Suprapubic skin (tissue), 4 donors: ENCODE measurements around the gene RXRA. TPM values are rescaled to one million over a fixed set of nuclear protein-coding genes. Genes with fewer than 3 reads are reported as not detected.
"Not testable (repeated sequence)": the region's sequence is repeated elsewhere in the genome, so short reads cannot be mapped to it uniquely, and the experiment has no call there.

Experiments
- DNase-seq, 2 donors: peaks; one replicate each; pipeline ENCODE4 v3.0.0-alpha.2; 2019; ENCODE audit warnings: low spot score in 2 of 2
- H3K27ac ChIP-seq: fragments of 200-600 bp; sonication (generic); one replicate; pipeline ENCODE4 v1.5.1; 2019
- H3K27me3 ChIP-seq: fragments of 200-600 bp; sonication (generic); one replicate; pipeline ENCODE4 v1.5.1; 2019
- H3K36me3 ChIP-seq: fragments of 200-600 bp; sonication (generic); one replicate; pipeline ENCODE4 v1.5.1; 2019
- H3K4me1 ChIP-seq: fragments of 200-600 bp; sonication (generic); one replicate; pipeline ENCODE4 v1.5.1; 2019
- H3K4me3 ChIP-seq: fragments of 200-600 bp; sonication (generic); one replicate; pipeline ENCODE4 v1.5.1; 2019; ENCODE audit warnings: mild to moderate bottlenecking
- H3K9me3 ChIP-seq: fragments of 200-600 bp; sonication (generic); one replicate; pipeline ENCODE4 v1.5.1; 2019
- CTCF ChIP-seq, 2 donors: fragments of 200-600 bp in 1 of 2; fragments of 450-650 bp in 1 of 2; sonication (generic) in 1 of 2; IDR thresholded peaks; one replicate each; pipeline ENCODE4 v1.5.1; 2016 to 2019; ENCODE audit warnings: antibody characterized with exemption in 2 of 2, mild to moderate bottlenecking in 1 of 2, moderate library complexity in 1 of 2
- EP300 ChIP-seq: sonication (generic); formaldehyde crosslinking; IDR thresholded peaks from one replicate; pipeline ENCODE4 v1.6.1; 2017; ENCODE audit warnings: antibody characterized with exemption
- POLR2A ChIP-seq, 2 donors: fragments of 450-650 bp; IDR thresholded peaks; one replicate each; pipeline ENCODE4 v1.6.1; 2017; ENCODE audit warnings: antibody characterized with exemption in 2 of 2, mild to moderate bottlenecking in 2 of 2, moderate library complexity in 2 of 2
- POLR2AphosphoS5 ChIP-seq, 3 donors: sonication (generic); formaldehyde crosslinking; IDR thresholded peaks; one replicate each; pipeline ENCODE4 v1.6.1; 2017; ENCODE audit warnings: antibody characterized with exemption in 3 of 3
- WGBS: methylation state at CpG from one replicate; pipeline ENCODE4 v1.1.5; 2018; 5-methylcytosine and 5-hydroxymethylcytosine counted together
- total RNA-seq, 4 donors: library from RNA; depleted of rRNA; stranded (reverse); fragments of >200 nt; gene quantifications; one replicate each; pipeline ENCODE4 v1.1.0, GENCODE V29; 2016

The RXRA gene
- total RNA-seq, 4 donors from 2014 or later: 165 to 240 (median 185) TPM

- DNase-seq: peak in 1 of 2 donors; percentile 42
- H3K9me3 ChIP-seq: no peaks in the 10 kb centered on the region
- H3K4me1 ChIP-seq: no peaks in the 10 kb centered on the region
- 83% methylated on average over 10 of the region's 17 CpGs for WGBS
- H3K4me3 ChIP-seq: no peak overlapping the region
- no peaks in the 10 kb centered on the region for H3K36me3 ChIP-seq
- no peaks in the 10 kb centered on the region for H3K27me3 ChIP-seq
- H3K27ac ChIP-seq: no peak overlapping the region
- TF ChIP-seq CTCF (IDR thresholded peaks at IDR 0.05): no peak
- TF ChIP-seq EP300: no peak
- TF ChIP-seq POLR2AphosphoS5 (IDR thresholded peaks at IDR 0.05): no peak
- TF ChIP-seq POLR2A (IDR thresholded peaks at IDR 0.05): no peak
These were observed 18.3 kb upstream of the RXRA start for GRCh38 chr9:134307674-134308638.

DNA sequence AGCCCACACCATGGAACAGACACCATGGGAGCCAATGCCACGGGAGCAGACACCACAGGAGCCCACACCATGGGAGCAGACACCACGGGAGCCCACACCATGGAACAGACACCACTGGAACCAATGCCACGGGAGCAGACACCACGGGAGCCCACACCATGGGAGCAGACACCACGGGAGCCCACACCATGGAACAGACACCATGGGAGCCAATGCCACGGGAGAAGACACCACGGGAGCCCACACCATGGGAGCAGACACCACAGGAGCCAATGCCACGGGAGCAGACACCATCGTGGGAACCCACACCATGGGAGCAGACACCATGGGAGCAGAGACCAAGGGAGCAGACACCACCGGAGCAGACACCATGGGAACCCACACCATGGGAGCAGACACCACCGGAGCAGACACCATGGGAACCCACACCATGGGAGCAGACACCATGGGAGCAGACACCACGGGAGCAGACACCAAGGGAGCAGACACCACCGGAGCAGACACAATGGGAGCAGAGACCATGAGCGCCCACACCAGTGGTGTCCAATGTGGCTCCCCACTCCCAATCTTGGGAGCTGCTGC is 17.5 kb upstream of the RXRA start:
- not testable (repeated sequence) for H3K4me3 ChIP-seq, H3K9me3 ChIP-seq, H3K36me3 ChIP-seq, H3K27me3 ChIP-seq, H3K27ac ChIP-seq, H3K4me1 ChIP-seq
- peak in 1 of 2 donors; percentile 35 for DNase-seq
- 89% methylated on average over 13 of the region's 14 CpGs for WGBS

GRCh38 chr9:134313470-134313869 is 12.8 kb upstream of the RXRA start:
- Histone ChIP-seq H3K4me3 (no peak overlapping the region), H3K4me1 (peaks cover 10% of the 10 kb centered on the region), H3K27ac (no peak overlapping the region), H3K27me3 (no peaks in the 10 kb centered on the region), H3K9me3 (no peaks in the 10 kb centered on the region), H3K36me3 (no peaks in the 10 kb centered on the region)
- WGBS: 91% methylated on average over 2 of the region's 2 CpGs
- no peak for TF ChIP-seq EP300
- DNase-seq: peak in 1 of 2 donors; percentile 47

GRCh38 chr9:134314039-134314949 is 12.0 kb upstream of the RXRA start:
- H3K4me3 ChIP-seq: no peak overlapping the region
- H3K9me3 ChIP-seq: no peaks in the 10 kb centered on the region
- no peaks in the 10 kb centered on the region for H3K36me3 ChIP-seq
- WGBS: 88% methylated on average over 15 of the region's 20 CpGs
- DNase-seq: peak in 1 of 2 donors; percentile 35
- no peaks in the 10 kb centered on the region for H3K27me3 ChIP-seq
- no peak for TF ChIP-seq CTCF (IDR thresholded peaks at IDR 0.05)
- no peak overlapping the region for H3K27ac ChIP-seq
- H3K4me1 ChIP-seq: peaks cover 10% of the 10 kb centered on the region

- Histone ChIP-seq H3K4me3 (no peak overlapping the region), H3K27me3 (no peaks in the 10 kb centered on the region), H3K27ac (no peak overlapping the region), H3K9me3 (no peaks in the 10 kb centered on the region), H3K4me1 (peaks cover 10% of the 10 kb centered on the region), H3K36me3 (no peaks in the 10 kb centered on the region)
- 91% methylated on average over 9 of the region's 26 CpGs for WGBS
- DNase-seq: peak in 1 of 2 donors; percentile 58
- TF ChIP-seq CTCF (IDR thresholded peaks at IDR 0.05) (no peak), EP300 (no peak), POLR2AphosphoS5 (IDR thresholded peaks at IDR 0.05) (no peak), POLR2A (IDR thresholded peaks at IDR 0.05) (no peak)
These were observed 11.1 kb upstream of the RXRA start for GRCh38 chr9:134314950-134315715.
